Measurements from ENCODE around the gene HINFP. TPM values are rescaled to one million over a fixed set of nuclear protein-coding genes. Genes with fewer than 3 reads are reported as not detected.

The HINFP gene
- total and polyA plus RNA-seq, 9 of the 15 experiments (the other 6 are each of a cell fraction or from before 2014, with no cell fraction given): 13.8 to 34.1 (median 22.5) TPM

- TF ChIP-seq AFF1 (IDR thresholded peaks at IDR 0.05; ENCODE audit: low read depth in 1 of 2, partially characterized antibody in 2 of 2) (peak in 1 of 2 experiments; percentile 33), ZNF561 (CRISPR knock-in tag; conservative IDR thresholded peaks at IDR 0.05) (no peak), NFXL1 (CRISPR knock-in tag; IDR thresholded peaks at IDR 0.05) (no peak), ZBTB11 (CRISPR knock-in tag; IDR thresholded peaks at IDR 0.05) (no peak), ILK (tag; IDR thresholded peaks at IDR 0.05; ENCODE audit: borderline replicate concordance, low read depth) (no peak), XRCC5 (IDR thresholded peaks at IDR 0.05; ENCODE audit: low read depth, low read length) (no peak), ELF1 (tag; IDR thresholded peaks at IDR 0.05) (no peak), ZBTB12 (CRISPR knock-in tag; IDR thresholded peaks at IDR 0.05) (no peak), TCF15 (CRISPR knock-in tag; IDR thresholded peaks at IDR 0.05) (no peak), ARID3B (CRISPR knock-in tag; IDR thresholded peaks at IDR 0.05; ENCODE audit: borderline replicate concordance) (no peak), HMG20B (CRISPR knock-in tag; IDR thresholded peaks at IDR 0.05) (no peak), CLOCK (CRISPR knock-in tag; IDR thresholded peaks at IDR 0.05; ENCODE audit: borderline replicate concordance) (no peak), SIX5 (IDR thresholded peaks at IDR 0.05; ENCODE audit: borderline replicate concordance in 1 of 2, insufficient read depth in 1 of 2, low read depth in 1 of 2, low read length in 2 of 2) (no peak)
Observed at GRCh38 chr11:119091178-119091577, 30.2 kb upstream of the HINFP start (continued).
